Kidney (tissue), 14 donors: ENCODE data around the gene IQCN. TPM values are rescaled to one million over a fixed set of nuclear protein-coding genes. Genes with fewer than 3 reads are reported as not detected.
A peak's percentile ranks its signal among the peaks of the same experiment; 100 is the strongest.

Experiments
- DNase-seq, 5 donors: peaks; one replicate each; pipeline ENCODE4 v3.0.0-alpha.2; 2013 to 2020
- FAIRE-seq: peaks from 2 replicates; lab custom pipeline; 2012; peaks lifted over from hg19 to GRCh38; lab: Jason Lieb, UNC
- H3K27ac ChIP-seq, 2 donors: one replicate each; pipeline ENCODE4 v1.7.0; 2013; ENCODE audit warnings: low read depth in 2 of 2, low read length in 2 of 2, inconsistent platforms in 1 of 2
- H3K27me3 ChIP-seq: one replicate; pipeline ENCODE4 v1.7.1; 2013; ENCODE audit warnings: low read length, inconsistent platforms; ENCODE audit not compliant: control insufficient read depth, insufficient read depth
- H3K36me3 ChIP-seq, 3 donors: one replicate each; pipeline versions ENCODE4 v1.7.0 to v1.7.1; 2013; ENCODE audit warnings: low read length in 3 of 3, control low read depth in 1 of 3, inconsistent platforms in 1 of 3; ENCODE audit not compliant: insufficient read depth in 3 of 3, control insufficient read depth in 2 of 3
- H3K4me1 ChIP-seq, 3 donors: one replicate each; pipeline versions ENCODE4 v1.7.0 to v1.7.1; 2013; ENCODE audit warnings: low read length in 3 of 3, inconsistent platforms in 1 of 3, low read depth in 1 of 3; ENCODE audit not compliant: control insufficient read depth in 2 of 3, insufficient read depth in 2 of 3
- H3K4me3 ChIP-seq, 3 donors: one replicate each; pipeline versions ENCODE4 v1.7.0 to v1.8.1; 2013; ENCODE audit warnings: low read length in 3 of 3, control low read depth in 1 of 3, inconsistent platforms in 1 of 3
- H3K9ac ChIP-seq, 3 donors: one replicate each; pipeline versions ENCODE4 v1.7.0 to v1.7.1; 2013; ENCODE audit warnings: low read length in 3 of 3, control low read depth in 1 of 3, inconsistent platforms in 1 of 3
- H3K9me3 ChIP-seq, 3 donors: one replicate each; pipeline versions ENCODE4 v1.7.0 to v1.7.1; 2013; ENCODE audit warnings: low read length in 3 of 3, control low read depth in 1 of 3, inconsistent platforms in 1 of 3; ENCODE audit not compliant: control insufficient read depth in 2 of 3, insufficient read depth in 1 of 3
- intact Hi-C: fragments of 100-400 bp; cut with DNase I; formaldehyde crosslinking; loops from one replicate; pipeline ENCODE4 v1.11.1; 2022
- polyA plus RNA-seq: library from polyadenylated mRNA; stranded (reverse); fragments of 350-450 nt; fragmentation: Illumina TruSeq; extraction: RNeasy Lipid Tissue Mini Kit (QIAGEN cat#74804); gene quantifications from one replicate; pipeline ENCODE4 v1.2.3, GENCODE V29; 2014; ENCODE audit warnings: low read depth, low replicate concordance; ENCODE audit not compliant: insufficient read depth
- total RNA-seq: library from RNA; stranded (reverse); fragmentation: NEBNext Ultra II Directional; extraction: Animal tissue kit (Norgen Biotek cat#: 25700); gene quantifications from one replicate; pipeline ENCODE4 v1.2.1, GENCODE V29; 2021
- TF ChIP-seq, protein P1 (sequence below): IDR thresholded peaks from 3 replicates; pipeline ENCODE4 v1.5.1; 2012; ENCODE audit warnings: mild to moderate bottlenecking, moderate library complexity, borderline replicate concordance; ENCODE audit not compliant: insufficient read depth; ENCODE audit errors: extremely low read depth
- donor health status: control.
- donor health status: control.
- donor health status: control.
- donor health status: control.
- donor health status: control.
- donor health status: DM: yes; HTN: yes; CAD: no.
- donor health status: Normal renal cell carcinoma (clear cell type).

IQCN gene
- total and polyA plus RNA-seq, 2 donors from 2014 or later: 0.82 to 6.3 TPM

DNA sequence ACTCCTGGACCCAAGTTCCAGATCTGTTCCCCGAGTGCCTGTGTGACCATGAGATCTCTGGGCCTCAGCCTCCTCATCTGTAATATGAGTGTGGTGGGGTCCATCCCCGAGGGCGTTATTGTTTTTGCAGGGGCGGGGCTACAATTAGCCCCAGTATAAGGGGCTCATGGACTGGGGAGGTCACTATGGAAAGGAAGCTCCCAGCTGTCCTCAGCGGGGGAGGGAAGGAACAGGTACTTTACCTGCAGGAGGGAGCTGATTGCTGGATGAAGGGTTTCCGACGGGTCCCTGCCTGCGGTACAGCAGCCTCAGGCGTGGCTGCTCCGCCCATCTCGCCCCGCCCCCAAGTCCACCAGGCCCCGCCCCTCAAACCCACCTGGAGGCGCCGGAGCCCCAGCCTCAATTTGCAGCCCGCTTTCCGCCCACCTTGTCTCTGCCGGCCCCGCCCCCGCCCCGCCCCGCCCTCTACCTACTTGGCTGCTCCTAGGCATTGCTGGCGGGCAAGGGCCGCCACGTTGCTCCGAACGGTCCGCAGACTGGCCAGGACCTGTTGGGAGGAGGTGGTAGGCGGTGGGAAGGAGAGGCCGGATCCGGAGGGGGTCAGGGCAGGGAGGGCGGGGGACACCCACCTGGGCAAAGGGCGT, 53.5 kb downstream of the IQCN start:
- H3K36me3 ChIP-seq: no peaks in the 10 kb centered on the region
- TF ChIP-seq, protein P1, sequence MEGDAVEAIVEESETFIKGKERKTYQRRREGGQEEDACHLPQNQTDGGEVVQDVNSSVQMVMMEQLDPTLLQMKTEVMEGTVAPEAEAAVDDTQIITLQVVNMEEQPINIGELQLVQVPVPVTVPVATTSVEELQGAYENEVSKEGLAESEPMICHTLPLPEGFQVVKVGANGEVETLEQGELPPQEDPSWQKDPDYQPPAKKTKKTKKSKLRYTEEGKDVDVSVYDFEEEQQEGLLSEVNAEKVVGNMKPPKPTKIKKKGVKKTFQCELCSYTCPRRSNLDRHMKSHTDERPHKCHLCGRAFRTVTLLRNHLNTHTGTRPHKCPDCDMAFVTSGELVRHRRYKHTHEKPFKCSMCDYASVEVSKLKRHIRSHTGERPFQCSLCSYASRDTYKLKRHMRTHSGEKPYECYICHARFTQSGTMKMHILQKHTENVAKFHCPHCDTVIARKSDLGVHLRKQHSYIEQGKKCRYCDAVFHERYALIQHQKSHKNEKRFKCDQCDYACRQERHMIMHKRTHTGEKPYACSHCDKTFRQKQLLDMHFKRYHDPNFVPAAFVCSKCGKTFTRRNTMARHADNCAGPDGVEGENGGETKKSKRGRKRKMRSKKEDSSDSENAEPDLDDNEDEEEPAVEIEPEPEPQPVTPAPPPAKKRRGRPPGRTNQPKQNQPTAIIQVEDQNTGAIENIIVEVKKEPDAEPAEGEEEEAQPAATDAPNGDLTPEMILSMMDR: no peak
- H3K27me3 ChIP-seq: peaks cover 4% of the 10 kb centered on the region
- no peak overlapping the region for H3K9ac ChIP-seq
- FAIRE-seq (no peak), DNase-seq (peak in 3 of 5 donors; percentile 18 to 79 (median 31))
- intact Hi-C loops: no loop called here
- no peaks in the 10 kb centered on the region for H3K9me3 ChIP-seq
- H3K27ac ChIP-seq: no peak overlapping the region
- H3K4me1 ChIP-seq: peaks cover 0 to 14% (median 0%) of the 10 kb centered on the region in 3 donors
- no peak overlapping the region for H3K4me3 ChIP-seq

GRCh38 chr19:18219911-18220631, 54.2 kb downstream of the IQCN start:
- no peak overlapping the region for H3K27ac ChIP-seq
- H3K9ac ChIP-seq: no peak overlapping the region
- peaks cover 0 to 10% (median 0%) of the 10 kb centered on the region in 3 donors for H3K4me1 ChIP-seq
- TF ChIP-seq, protein P1: no peak
- H3K4me3 ChIP-seq: no peak overlapping the region
- no peaks in the 10 kb centered on the region for H3K9me3 ChIP-seq
- DNase-seq (no peak), FAIRE-seq (no peak)
- no peaks in the 10 kb centered on the region for H3K36me3 ChIP-seq
- no peaks in the 10 kb centered on the region for H3K27me3 ChIP-seq
- intact Hi-C loops: no loop called here

DNA sequence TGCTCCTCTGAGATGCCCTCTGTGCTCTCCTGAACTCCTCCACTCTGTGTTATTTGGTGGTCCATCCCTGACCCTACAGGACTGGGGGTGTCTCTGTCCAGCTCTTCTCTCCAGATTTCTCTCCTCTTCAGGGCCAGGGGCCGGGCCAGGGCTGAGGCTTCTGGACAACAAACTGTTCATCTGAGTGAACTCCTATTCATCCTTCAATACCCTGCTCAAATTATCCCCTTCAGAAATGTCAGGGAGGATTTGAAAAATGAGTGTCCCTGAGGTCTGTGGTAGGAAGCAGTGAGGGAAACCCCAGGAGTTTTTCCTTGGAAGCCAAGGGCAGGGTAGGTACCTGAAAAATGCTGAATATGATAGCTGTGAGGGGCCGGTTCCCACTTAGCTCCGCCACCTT, 55.7 kb downstream of the IQCN start:
- no peak for FAIRE-seq
- intact Hi-C loops: no loop called here

More for the DNA sequence above, 55.7 kb downstream of the IQCN start:
- H3K27me3 ChIP-seq: no peaks in the 10 kb centered on the region
- DNase-seq: no peak
- H3K9ac ChIP-seq: no peak overlapping the region
- H3K36me3 ChIP-seq: no peaks in the 10 kb centered on the region
- H3K27ac ChIP-seq: no peak overlapping the region
- TF ChIP-seq, protein P1: no peak
- peaks cover 0 to 2% (median 0%) of the 10 kb centered on the region in 3 donors for H3K4me1 ChIP-seq
- H3K4me3 ChIP-seq: no peak overlapping the region
- H3K9me3 ChIP-seq: no peaks in the 10 kb centered on the region
